ENCODE results near the gene CFAP61.

The CFAP61 gene

DNA sequence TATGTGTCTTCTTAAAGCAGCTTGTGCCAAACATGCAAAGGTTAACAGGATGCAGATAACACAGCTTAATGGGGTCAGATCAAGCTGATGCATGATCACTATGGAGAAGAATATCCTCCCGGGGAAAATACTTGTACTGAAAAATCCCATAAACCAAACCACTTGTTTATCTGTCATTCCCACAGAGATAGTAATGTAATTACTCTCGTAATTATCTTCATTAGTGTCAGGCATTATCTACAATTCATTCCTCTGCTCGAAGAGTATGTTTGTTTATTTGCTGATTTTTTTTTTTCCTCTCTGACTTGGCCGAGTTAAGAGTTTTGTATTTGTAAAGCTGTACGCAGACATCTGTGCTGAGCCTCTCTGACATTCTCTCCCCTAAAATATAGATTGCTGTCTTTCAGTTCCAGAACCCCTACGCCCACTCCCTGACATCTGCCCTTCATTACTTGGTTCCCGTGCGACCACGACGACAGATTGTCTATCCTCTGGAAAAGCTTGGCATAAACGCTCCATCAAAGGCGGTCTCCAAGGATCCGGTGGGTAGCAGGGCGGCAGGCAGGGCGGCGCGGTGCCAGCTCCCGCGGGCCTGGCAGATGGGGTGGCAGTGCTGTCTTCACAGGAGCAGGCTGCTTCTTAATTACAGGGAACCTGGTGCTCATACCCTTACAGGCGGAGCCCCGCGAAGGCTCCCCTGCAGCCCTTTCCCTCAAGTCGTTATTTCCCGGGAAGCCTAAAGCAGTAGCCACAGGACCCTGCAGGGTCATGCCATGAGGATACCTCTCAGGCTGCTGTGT, 147.2 kb downstream of the CFAP61 start (continued):
- TF ChIP-seq, protein P1, sequence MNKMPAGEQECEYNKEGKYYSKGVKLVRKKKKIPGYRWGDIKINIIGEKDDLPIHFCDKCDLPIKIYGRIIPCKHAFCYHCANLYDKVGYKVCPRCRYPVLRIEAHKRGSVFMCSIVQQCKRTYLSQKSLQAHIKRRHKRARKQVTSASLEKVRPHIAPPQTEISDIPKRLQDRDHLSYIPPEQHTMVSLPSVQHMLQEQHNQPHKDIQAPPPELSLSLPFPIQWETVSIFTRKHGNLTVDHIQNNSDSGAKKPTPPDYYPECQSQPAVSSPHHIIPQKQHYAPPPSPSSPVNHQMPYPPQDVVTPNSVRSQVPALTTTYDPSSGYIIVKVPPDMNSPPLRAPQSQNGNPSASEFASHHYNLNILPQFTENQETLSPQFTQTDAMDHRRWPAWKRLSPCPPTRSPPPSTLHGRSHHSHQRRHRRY (tag by site-specific recombination; IDR thresholded peaks at IDR 0.05) = peak; percentile 78; the same call in 1 of the 2 replicates
- 0 out of 2 replicates have a peak, but pooled peaks have one; percentile 26 for TF ChIP-seq SCRT2 (tag by site-specific recombination; IDR thresholded peaks at IDR 0.05)
- 0 out of 2 replicates have a peak, but pooled peaks have one; percentile 23 for TF ChIP-seq ZNF558 (tag by site-specific recombination; IDR thresholded peaks at IDR 0.05)
- TF ChIP-seq, protein P2, sequence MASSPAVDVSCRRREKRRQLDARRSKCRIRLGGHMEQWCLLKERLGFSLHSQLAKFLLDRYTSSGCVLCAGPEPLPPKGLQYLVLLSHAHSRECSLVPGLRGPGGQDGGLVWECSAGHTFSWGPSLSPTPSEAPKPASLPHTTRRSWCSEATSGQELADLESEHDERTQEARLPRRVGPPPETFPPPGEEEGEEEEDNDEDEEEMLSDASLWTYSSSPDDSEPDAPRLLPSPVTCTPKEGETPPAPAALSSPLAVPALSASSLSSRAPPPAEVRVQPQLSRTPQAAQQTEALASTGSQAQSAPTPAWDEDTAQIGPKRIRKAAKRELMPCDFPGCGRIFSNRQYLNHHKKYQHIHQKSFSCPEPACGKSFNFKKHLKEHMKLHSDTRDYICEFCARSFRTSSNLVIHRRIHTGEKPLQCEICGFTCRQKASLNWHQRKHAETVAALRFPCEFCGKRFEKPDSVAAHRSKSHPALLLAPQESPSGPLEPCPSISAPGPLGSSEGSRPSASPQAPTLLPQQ (tag by site-specific recombination; IDR thresholded peaks at IDR 0.05) = peak; percentile 32; the same call in 1 of the 2 replicates
- TF ChIP-seq ZSCAN16 (tag by site-specific recombination; IDR thresholded peaks at IDR 0.05) = no peak
- TF ChIP-seq, protein P3, sequence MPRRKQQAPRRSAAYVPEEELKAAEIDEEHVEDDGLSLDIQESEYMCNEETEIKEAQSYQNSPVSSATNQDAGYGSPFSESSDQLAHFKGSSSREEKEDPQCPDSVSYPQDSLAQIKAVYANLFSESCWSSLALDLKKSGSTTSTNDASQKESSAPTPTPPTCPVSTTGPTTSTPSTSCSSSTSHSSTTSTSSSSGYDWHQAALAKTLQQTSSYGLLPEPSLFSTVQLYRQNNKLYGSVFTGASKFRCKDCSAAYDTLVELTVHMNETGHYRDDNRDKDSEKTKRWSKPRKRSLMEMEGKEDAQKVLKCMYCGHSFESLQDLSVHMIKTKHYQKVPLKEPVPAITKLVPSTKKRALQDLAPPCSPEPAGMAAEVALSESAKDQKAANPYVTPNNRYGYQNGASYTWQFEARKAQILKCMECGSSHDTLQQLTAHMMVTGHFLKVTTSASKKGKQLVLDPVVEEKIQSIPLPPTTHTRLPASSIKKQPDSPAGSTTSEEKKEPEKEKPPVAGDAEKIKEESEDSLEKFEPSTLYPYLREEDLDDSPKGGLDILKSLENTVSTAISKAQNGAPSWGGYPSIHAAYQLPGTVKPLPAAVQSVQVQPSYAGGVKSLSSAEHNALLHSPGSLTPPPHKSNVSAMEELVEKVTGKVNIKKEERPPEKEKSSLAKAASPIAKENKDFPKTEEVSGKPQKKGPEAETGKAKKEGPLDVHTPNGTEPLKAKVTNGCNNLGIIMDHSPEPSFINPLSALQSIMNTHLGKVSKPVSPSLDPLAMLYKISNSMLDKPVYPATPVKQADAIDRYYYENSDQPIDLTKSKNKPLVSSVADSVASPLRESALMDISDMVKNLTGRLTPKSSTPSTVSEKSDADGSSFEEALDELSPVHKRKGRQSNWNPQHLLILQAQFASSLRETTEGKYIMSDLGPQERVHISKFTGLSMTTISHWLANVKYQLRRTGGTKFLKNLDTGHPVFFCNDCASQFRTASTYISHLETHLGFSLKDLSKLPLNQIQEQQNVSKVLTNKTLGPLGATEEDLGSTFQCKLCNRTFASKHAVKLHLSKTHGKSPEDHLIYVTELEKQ (tag by site-specific recombination; IDR thresholded peaks at IDR 0.05; ENCODE audit: borderline replicate concordance) = peak; percentile 35; the same call in 1 of the 2 replicates
- no peak for TF ChIP-seq ZBTB20 (tag by site-specific recombination; IDR thresholded peaks at IDR 0.05)
- no peak for TF ChIP-seq ZNF366 (tag by site-specific recombination; conservative IDR thresholded peaks at IDR 0.05)
- 0 out of 2 replicates have a peak, but pooled peaks have one; percentile 32 for TF ChIP-seq KLF7 (tag by site-specific recombination; IDR thresholded peaks at IDR 0.05; ENCODE audit: borderline replicate concordance)
- TF ChIP-seq EGR2 (tag by site-specific recombination; IDR thresholded peaks at IDR 0.05; ENCODE audit: low read depth) = no peak
- no peak for TF ChIP-seq REPIN1 (tag by site-specific recombination; IDR thresholded peaks at IDR 0.05; ENCODE audit: low read depth)
- TF ChIP-seq GLI4 (tag by site-specific recombination; IDR thresholded peaks at IDR 0.05) = no peak
- TF ChIP-seq GLIS2 (tag by site-specific recombination; IDR thresholded peaks at IDR 0.05) = no peak
- TF ChIP-seq, protein P4, sequence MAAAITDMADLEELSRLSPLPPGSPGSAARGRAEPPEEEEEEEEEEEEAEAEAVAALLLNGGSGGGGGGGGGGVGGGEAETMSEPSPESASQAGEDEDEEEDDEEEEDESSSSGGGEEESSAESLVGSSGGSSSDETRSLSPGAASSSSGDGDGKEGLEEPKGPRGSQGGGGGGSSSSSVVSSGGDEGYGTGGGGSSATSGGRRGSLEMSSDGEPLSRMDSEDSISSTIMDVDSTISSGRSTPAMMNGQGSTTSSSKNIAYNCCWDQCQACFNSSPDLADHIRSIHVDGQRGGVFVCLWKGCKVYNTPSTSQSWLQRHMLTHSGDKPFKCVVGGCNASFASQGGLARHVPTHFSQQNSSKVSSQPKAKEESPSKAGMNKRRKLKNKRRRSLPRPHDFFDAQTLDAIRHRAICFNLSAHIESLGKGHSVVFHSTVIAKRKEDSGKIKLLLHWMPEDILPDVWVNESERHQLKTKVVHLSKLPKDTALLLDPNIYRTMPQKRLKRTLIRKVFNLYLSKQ (tag by site-specific recombination; IDR thresholded peaks at IDR 0.05; ENCODE audit: borderline replicate concordance) = no peak
- no peak for TF ChIP-seq ZNF324 (tag by site-specific recombination; IDR thresholded peaks at IDR 0.05)
- no peak for TF ChIP-seq ZNF416 (tag by site-specific recombination; IDR thresholded peaks at IDR 0.05)
- TF ChIP-seq ZNF157 (tag by site-specific recombination; IDR thresholded peaks at IDR 0.05) = no peak

DNA sequence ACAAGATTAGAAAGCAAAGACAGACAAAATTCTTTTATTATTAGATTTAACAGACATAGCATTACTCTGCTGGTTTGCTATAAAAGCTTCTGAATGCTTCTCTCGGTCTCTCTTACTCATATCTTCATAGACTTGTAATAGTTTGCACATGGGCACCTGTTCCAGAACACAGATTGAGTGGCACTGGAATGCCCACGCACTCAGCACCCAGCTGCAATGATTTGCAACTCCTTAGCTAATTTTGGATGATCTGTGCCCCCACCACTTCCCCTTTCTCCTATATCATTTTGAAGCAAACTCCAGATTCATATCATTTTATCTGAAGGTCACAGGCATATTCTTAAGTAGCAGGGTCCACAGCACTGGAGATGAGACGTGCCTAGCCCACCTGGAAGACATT, 148.8 kb downstream of the CFAP61 start:
- CTCF ChIA-PET = no interaction called here
- Histone ChIP-seq H3K9me3 (ENCODE audit: control insufficient read depth, insufficient read depth, low read depth, low read length) (no peaks in the 10 kb centered on the region), H3K27ac (ENCODE audit: extremely low read depth, low read depth, low read length) (no peak overlapping the region), H3K36me3 (ENCODE audit: control insufficient read depth in 2 of 2, insufficient read depth in 1 of 2, low read length in 2 of 2) (no peaks in the 10 kb centered on the region), H3K4me3 (ENCODE audit: low read depth, low read length) (no peak overlapping the region), H3K4me1 (ENCODE audit: control insufficient read depth, insufficient read depth, low read length) (peaks cover 22% of the 10 kb centered on the region)
- POLR2A ChIA-PET = no interaction called here
- TF ChIP-seq KLF16 (tag by site-specific recombination; IDR thresholded peaks at IDR 0.05) (no peak), ZNF335 (tag by site-specific recombination; conservative IDR thresholded peaks at IDR 0.05) (no peak), ZNF792 (tag by site-specific recombination; IDR thresholded peaks at IDR 0.05) (no peak)
- TF ChIP-seq, protein P5, sequence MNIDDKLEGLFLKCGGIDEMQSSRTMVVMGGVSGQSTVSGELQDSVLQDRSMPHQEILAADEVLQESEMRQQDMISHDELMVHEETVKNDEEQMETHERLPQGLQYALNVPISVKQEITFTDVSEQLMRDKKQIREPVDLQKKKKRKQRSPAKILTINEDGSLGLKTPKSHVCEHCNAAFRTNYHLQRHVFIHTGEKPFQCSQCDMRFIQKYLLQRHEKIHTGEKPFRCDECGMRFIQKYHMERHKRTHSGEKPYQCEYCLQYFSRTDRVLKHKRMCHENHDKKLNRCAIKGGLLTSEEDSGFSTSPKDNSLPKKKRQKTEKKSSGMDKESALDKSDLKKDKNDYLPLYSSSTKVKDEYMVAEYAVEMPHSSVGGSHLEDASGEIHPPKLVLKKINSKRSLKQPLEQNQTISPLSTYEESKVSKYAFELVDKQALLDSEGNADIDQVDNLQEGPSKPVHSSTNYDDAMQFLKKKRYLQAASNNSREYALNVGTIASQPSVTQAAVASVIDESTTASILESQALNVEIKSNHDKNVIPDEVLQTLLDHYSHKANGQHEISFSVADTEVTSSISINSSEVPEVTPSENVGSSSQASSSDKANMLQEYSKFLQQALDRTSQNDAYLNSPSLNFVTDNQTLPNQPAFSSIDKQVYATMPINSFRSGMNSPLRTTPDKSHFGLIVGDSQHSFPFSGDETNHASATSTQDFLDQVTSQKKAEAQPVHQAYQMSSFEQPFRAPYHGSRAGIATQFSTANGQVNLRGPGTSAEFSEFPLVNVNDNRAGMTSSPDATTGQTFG (tag by site-specific recombination; IDR thresholded peaks at IDR 0.05; ENCODE audit: borderline replicate concordance) = no peak
- TF ChIP-seq, protein P6, sequence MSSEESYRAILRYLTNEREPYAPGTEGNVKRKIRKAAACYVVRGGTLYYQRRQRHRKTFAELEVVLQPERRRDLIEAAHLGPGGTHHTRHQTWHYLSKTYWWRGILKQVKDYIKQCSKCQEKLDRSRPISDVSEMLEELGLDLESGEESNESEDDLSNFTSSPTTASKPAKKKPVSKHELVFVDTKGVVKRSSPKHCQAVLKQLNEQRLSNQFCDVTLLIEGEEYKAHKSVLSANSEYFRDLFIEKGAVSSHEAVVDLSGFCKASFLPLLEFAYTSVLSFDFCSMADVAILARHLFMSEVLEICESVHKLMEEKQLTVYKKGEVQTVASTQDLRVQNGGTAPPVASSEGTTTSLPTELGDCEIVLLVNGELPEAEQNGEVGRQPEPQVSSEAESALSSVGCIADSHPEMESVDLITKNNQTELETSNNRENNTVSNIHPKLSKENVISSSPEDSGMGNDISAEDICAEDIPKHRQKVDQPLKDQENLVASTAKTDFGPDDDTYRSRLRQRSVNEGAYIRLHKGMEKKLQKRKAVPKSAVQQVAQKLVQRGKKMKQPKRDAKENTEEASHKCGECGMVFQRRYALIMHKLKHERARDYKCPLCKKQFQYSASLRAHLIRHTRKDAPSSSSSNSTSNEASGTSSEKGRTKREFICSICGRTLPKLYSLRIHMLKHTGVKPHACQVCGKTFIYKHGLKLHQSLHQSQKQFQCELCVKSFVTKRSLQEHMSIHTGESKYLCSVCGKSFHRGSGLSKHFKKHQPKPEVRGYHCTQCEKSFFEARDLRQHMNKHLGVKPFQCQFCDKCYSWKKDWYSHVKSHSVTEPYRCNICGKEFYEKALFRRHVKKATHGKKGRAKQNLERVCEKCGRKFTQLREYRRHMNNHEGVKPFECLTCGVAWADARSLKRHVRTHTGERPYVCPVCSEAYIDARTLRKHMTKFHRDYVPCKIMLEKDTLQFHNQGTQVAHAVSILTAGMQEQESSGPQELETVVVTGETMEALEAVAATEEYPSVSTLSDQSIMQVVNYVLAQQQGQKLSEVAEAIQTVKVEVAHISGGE (tag by site-specific recombination; conservative IDR thresholded peaks at IDR 0.05; ENCODE audit: low read depth) = no peak
